Endothelial cell of umbilical vein (primary cell): ENCODE results near the gene SDHAF2. TPM values are rescaled to one million over a fixed set of nuclear protein-coding genes. Genes with fewer than 3 reads are reported as not detected.

Source experiments
- BruUV-seq: library from RNA; stranded (reverse); fragments of 400-500 nt; replicated peaks from 2 replicates; lab custom pipeline; 2021; lab: Mats Ljungman, UMichigan
- CTCF ChIA-PET: fragments of 300-600, 350-600 bp; sonication (Branson Sonifier 250); formaldehyde crosslinking; loops from one replicate; lab custom pipeline; 2021; ENCODE audit warnings: antibody characterized with exemption, inconsistent platforms; lab: Charles Lee
- POLR2A ChIA-PET: fragments of 300-600, 350-600 bp; sonication (Branson Sonifier 250); formaldehyde crosslinking; loops from one replicate; lab custom pipeline; 2021; ENCODE audit warnings: antibody characterized with exemption, inconsistent platforms; lab: Charles Lee
- DNase-seq: peaks from one replicate; pipeline ENCODE4 v3.0.0-alpha.2; 2011; ENCODE audit warnings: low read depth, low spot score
- FAIRE-seq: peaks from 2 replicates; lab custom pipeline; 2011; peaks lifted over from hg19 to GRCh38; lab: Jason Lieb, UNC
- H2AFZ ChIP-seq: 2 replicates; pipeline ENCODE4 v1.6.0; 2012; ENCODE audit warnings: low read depth, low read length, control low read depth, inconsistent platforms
- H3K27ac ChIP-seq: 2 replicates; pipeline ENCODE4 v1.5.1; 2011; ENCODE audit warnings: low read depth, mild to moderate bottlenecking, control low read depth, low read length, moderate library complexity; ENCODE audit not compliant: insufficient read depth
- H3K27me3 ChIP-seq, 2 experiments: 2 replicates each; pipeline versions ENCODE4 v1.6.0 to v1.6.1; 2011; ENCODE audit warnings: low read length in 2 of 2, mixed read lengths in 1 of 2; ENCODE audit not compliant: control insufficient read depth in 2 of 2, insufficient read depth in 2 of 2
- H3K36me3 ChIP-seq, 2 experiments: 2 replicates in 1 of 2; 3 replicates in 1 of 2; pipeline ENCODE4 v1.5.1; 2011; ENCODE audit warnings: low read length in 2 of 2, mild to moderate bottlenecking in 1 of 2, moderate library complexity in 1 of 2; ENCODE audit not compliant: control insufficient read depth in 2 of 2, insufficient read depth in 2 of 2; ENCODE audit errors: extremely low read depth in 1 of 2
- H3K4me1 ChIP-seq: 3 replicates; pipeline ENCODE4 v1.5.1; 2011; ENCODE audit warnings: mild to moderate bottlenecking, low read length; ENCODE audit not compliant: control insufficient read depth, insufficient read depth; ENCODE audit errors: extremely low read depth
- H3K4me2 ChIP-seq: 2 replicates; pipeline ENCODE4 v1.6.1; 2011; ENCODE audit warnings: low read length, control low read depth, mixed read lengths; ENCODE audit not compliant: insufficient read depth
- H3K4me3 ChIP-seq, 3 experiments: fragments of 200-600 bp in 1 of 3; sonication (generic), shearing (Covaris generic) in 1 of 3; replicated peaks in 1 of 3; 2 replicates each; pipeline ENCODE4 v1.5.1; 2011 to 2016; ENCODE audit warnings: control low read depth in 3 of 3, low read length in 3 of 3, mild to moderate bottlenecking in 2 of 3, inconsistent platforms in 1 of 3, low read depth in 1 of 3, moderate library complexity in 1 of 3; ENCODE audit not compliant: insufficient read depth in 1 of 3
- H3K79me2 ChIP-seq: 2 replicates; pipeline ENCODE4 v1.6.0; 2012; ENCODE audit warnings: low read length, inconsistent platforms; ENCODE audit not compliant: control insufficient read depth, insufficient read depth
- H3K9ac ChIP-seq: replicated peaks from 2 replicates; pipeline ENCODE3; 2011; ENCODE audit warnings: low read length, control low read depth; ENCODE audit not compliant: insufficient read depth; ENCODE audit errors: extremely low read depth
- H3K9me1 ChIP-seq: replicated peaks from 3 replicates; pipeline ENCODE4 v1.6.0; 2011; ENCODE audit warnings: mild to moderate bottlenecking, low read length; ENCODE audit not compliant: control insufficient read depth, insufficient read depth; ENCODE audit errors: extremely low read depth
- H3K9me3 ChIP-seq: replicated peaks from 2 replicates; pipeline ENCODE4 v1.5.1; 2012; ENCODE audit warnings: low read length, inconsistent platforms; ENCODE audit not compliant: control insufficient read depth, insufficient read depth
- H4K20me1 ChIP-seq: replicated peaks from 2 replicates; pipeline ENCODE3; 2011; ENCODE audit warnings: mild to moderate bottlenecking, low read length; ENCODE audit not compliant: control insufficient read depth, insufficient read depth; ENCODE audit errors: extremely low read depth
- EZH2 ChIP-seq: IDR thresholded peaks from 2 replicates; pipeline ENCODE4 v1.6.1; 2012; ENCODE audit warnings: borderline replicate concordance, low read depth, mild to moderate bottlenecking, moderate library complexity, low read length, inconsistent platforms; ENCODE audit not compliant: severe bottlenecking
- FOS ChIP-seq: IDR thresholded peaks from 2 replicates; pipeline ENCODE4 v1.6.1; 2011; ENCODE audit warnings: mild to moderate bottlenecking, low read length, moderate library complexity, borderline replicate concordance; ENCODE audit not compliant: insufficient read depth
- GATA2 ChIP-seq: IDR thresholded peaks from 2 replicates; pipeline ENCODE4 v1.7.0; 2011; ENCODE audit warnings: low read depth, mild to moderate bottlenecking, moderate library complexity, mixed read lengths, low read length; ENCODE audit not compliant: insufficient read length, insufficient read depth
- JUN ChIP-seq: IDR thresholded peaks from 2 replicates; pipeline ENCODE4 v1.6.1; 2011; ENCODE audit warnings: borderline replicate concordance, low read depth; ENCODE audit not compliant: insufficient read length, insufficient read depth
- MYC ChIP-seq: IDR thresholded peaks from one replicate; pipeline ENCODE4 v1.6.1; 2011; ENCODE audit warnings: mild to moderate bottlenecking, low read depth, low read length
- POLR2A ChIP-seq: IDR thresholded peaks from 2 replicates; pipeline ENCODE4 v1.6.1; 2012; ENCODE audit warnings: low read depth, mild to moderate bottlenecking, control low read depth, low read length
- POLR2AphosphoS5 ChIP-seq: IDR thresholded peaks from 2 replicates; pipeline ENCODE4 v1.6.1; 2012; ENCODE audit warnings: low read depth, mild to moderate bottlenecking, control low read depth, low read length, moderate library complexity; ENCODE audit not compliant: insufficient read depth
- dilution Hi-C: fragments of 300-500 bp; cut with MboI; formaldehyde crosslinking; loops from one replicate; pipeline ENCODE4 v1.15.0; 2019; ENCODE audit warnings: low sequenced_read_pairs; ENCODE audit not compliant: extremely low pct_ligation_motif_present
- intact Hi-C: fragments of 100-400 bp; cut with micrococcal nuclease; formaldehyde crosslinking; loops from one replicate; pipeline ENCODE4 v1.10.0; 2022
- polyA plus RNA-seq, 4 experiments: library from polyadenylated mRNA; depleted of rRNA in 3 of 4; stranded (reverse) in 3 of 4; unstranded in 1 of 4; fragments of >200 nt; gene quantifications; 2 replicates each; pipeline versions ENCODE4 v1.2.1 to v1.2.3, GENCODE V29; 2011 to 2012; ENCODE audit warnings: missing spikeins in 1 of 4
- total RNA-seq: library from RNA; stranded (reverse); gene quantifications from 2 replicates; pipeline ENCODE4 v1.2.3, GENCODE V29; 2021
- TF ChIP-seq, protein P1 (sequence below), 2 donors: IDR thresholded peaks; 1 replicate in 1 of 2; 2 replicates in 1 of 2; pipeline ENCODE4 v1.5.1; 2011; ENCODE audit warnings: low read length in 2 of 2, mild to moderate bottlenecking in 2 of 2, moderate library complexity in 2 of 2, control low read depth in 1 of 2, inconsistent platforms in 1 of 2, low read depth in 1 of 2; ENCODE audit not compliant: insufficient read depth in 1 of 2; ENCODE audit errors: extremely low read depth in 1 of 2
- TF ChIP-seq, protein P2 (sequence below): IDR thresholded peaks from 2 replicates; pipeline ENCODE4 v1.6.1; 2011; ENCODE audit not compliant: insufficient read depth, insufficient read length

The SDHAF2 gene
- total and polyA plus RNA-seq, 2 donors (not counting 3 experiments of a cell fraction or from before 2014, with no cell fraction given): 44.5 to 128 TPM

DNA sequence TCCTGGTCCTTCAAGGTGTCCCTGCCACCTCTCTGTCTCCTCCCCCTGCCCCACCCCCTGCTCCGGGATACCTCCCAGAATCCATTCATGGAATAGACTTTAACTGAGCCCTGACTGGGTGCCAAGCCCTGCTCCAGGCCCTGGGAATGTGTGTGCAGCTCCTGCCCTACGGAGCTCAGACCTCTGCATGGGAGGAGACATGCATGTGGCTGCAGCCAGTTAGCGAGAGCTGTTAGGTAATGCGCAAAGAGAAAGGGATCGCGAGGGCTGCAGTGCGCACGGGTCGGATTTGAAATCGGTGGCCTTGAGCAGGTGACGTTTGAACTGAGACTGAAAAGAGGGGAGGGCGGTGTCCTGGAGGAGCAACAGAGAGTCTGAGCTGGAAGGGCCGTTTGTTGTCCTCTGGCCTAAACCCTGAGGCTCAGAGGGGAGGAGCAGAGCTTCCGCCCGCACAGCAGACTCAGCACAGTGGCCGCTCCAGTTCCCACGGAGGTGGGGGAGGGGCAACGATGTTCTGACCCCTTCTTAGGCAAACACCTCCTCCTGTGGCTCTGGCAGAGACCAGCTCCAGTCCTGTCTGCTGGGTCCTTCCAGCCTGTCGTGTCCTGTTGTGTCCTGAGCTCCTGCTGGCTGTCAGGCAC is 58.8 kb downstream of the SDHAF2 start:
- H3K4me3 ChIP-seq: no peak overlapping the region
- dilution Hi-C loops (no loop called here), intact Hi-C loops (no loop called here)
- no peaks in the 10 kb centered on the region for H3K79me2 ChIP-seq
- POLR2A ChIA-PET: no interaction called here
- no peaks in the 10 kb centered on the region for H4K20me1 ChIP-seq
- CTCF ChIA-PET: interaction anchor here (0.8 to 4.1 kb wide), 7 partner anchors 10 to 150 kb away, joined by 4 to 20 read pairs (median 7); no protein-coding TSS in a partner anchor
- no peaks in the 10 kb centered on the region for H3K36me3 ChIP-seq
- no peak overlapping the region for H3K4me2 ChIP-seq
- H2AFZ ChIP-seq: no peak overlapping the region
- TF ChIP-seq, protein P1, sequence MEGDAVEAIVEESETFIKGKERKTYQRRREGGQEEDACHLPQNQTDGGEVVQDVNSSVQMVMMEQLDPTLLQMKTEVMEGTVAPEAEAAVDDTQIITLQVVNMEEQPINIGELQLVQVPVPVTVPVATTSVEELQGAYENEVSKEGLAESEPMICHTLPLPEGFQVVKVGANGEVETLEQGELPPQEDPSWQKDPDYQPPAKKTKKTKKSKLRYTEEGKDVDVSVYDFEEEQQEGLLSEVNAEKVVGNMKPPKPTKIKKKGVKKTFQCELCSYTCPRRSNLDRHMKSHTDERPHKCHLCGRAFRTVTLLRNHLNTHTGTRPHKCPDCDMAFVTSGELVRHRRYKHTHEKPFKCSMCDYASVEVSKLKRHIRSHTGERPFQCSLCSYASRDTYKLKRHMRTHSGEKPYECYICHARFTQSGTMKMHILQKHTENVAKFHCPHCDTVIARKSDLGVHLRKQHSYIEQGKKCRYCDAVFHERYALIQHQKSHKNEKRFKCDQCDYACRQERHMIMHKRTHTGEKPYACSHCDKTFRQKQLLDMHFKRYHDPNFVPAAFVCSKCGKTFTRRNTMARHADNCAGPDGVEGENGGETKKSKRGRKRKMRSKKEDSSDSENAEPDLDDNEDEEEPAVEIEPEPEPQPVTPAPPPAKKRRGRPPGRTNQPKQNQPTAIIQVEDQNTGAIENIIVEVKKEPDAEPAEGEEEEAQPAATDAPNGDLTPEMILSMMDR (IDR thresholded peaks at IDR 0.05; ENCODE audit: extremely low read depth in 1 of 2, insufficient read depth in 1 of 2, low read depth in 1 of 2, low read length in 2 of 2): no peak
- TF ChIP-seq FOS: no peak
- TF ChIP-seq POLR2A: no peak
- TF ChIP-seq EZH2: no peak
- no peak for TF ChIP-seq JUN
- TF ChIP-seq GATA2: no peak
- TF ChIP-seq, protein P2, sequence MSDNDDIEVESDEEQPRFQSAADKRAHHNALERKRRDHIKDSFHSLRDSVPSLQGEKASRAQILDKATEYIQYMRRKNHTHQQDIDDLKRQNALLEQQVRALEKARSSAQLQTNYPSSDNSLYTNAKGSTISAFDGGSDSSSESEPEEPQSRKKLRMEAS: no peak
- TF ChIP-seq MYC: no peak
- TF ChIP-seq POLR2AphosphoS5: no peak
- no peak overlapping the region for H3K9ac ChIP-seq
- no peaks in the 10 kb centered on the region for H3K9me1 ChIP-seq
- H3K27ac ChIP-seq: no peak overlapping the region
- H3K9me3 ChIP-seq: no peaks in the 10 kb centered on the region
- FAIRE-seq (no peak), DNase-seq (no peak)
- no peaks in the 10 kb centered on the region for H3K27me3 ChIP-seq
- no TSS peak for BruUV-seq
- H3K4me1 ChIP-seq: no peaks in the 10 kb centered on the region
